HAP-1 (cell line): ENCODE results near the gene C20orf144.
"Not testable (repeated sequence)": the region's sequence is repeated elsewhere in the genome, so short reads cannot be mapped to it uniquely, and the experiment has no call there.

ENCODE experiments used
- DNase-seq, 2 experiments: peaks; one replicate each; pipeline ENCODE4 v3.0.0-alpha.2; 2016 to 2020; ENCODE audit warnings: low spot score in 2 of 2
- H3K27me3 ChIP-seq: fragments of 250-450 bp; sonication (Bioruptor Pico); 2 replicates; pipeline ENCODE4 v1.5.1; 2020; ENCODE audit warnings: low read depth, mild to moderate bottlenecking, moderate library complexity
- H3K36me3 ChIP-seq: fragments of 250-450 bp; sonication (Bioruptor Pico); replicated peaks from 2 replicates; pipeline ENCODE4 v1.5.1; 2020; ENCODE audit warnings: mild to moderate bottlenecking
- H3K4me1 ChIP-seq: fragments of 250-450 bp; sonication (Bioruptor Pico); 2 replicates; pipeline ENCODE4 v1.5.1; 2020; ENCODE audit warnings: mild to moderate bottlenecking
- H3K4me3 ChIP-seq: fragments of 250-450 bp; sonication (Bioruptor Pico); 2 replicates; pipeline ENCODE4 v1.5.1; 2020; ENCODE audit warnings: mild to moderate bottlenecking, moderate library complexity
- H3K9me3 ChIP-seq: fragments of 250-450 bp; sonication (Bioruptor Pico); 2 replicates; pipeline ENCODE4 v1.5.1; 2020; ENCODE audit warnings: mild to moderate bottlenecking, moderate library complexity
- in situ Hi-C: fragments of 300-500 bp; cut with MboI; formaldehyde crosslinking; loops from 3 replicates; pipeline ENCODE4 v1.14.3; 2020; ENCODE audit warnings: low sequenced_read_pairs, inconsistent platforms, mixed read lengths

Gene C20orf144

DNA sequence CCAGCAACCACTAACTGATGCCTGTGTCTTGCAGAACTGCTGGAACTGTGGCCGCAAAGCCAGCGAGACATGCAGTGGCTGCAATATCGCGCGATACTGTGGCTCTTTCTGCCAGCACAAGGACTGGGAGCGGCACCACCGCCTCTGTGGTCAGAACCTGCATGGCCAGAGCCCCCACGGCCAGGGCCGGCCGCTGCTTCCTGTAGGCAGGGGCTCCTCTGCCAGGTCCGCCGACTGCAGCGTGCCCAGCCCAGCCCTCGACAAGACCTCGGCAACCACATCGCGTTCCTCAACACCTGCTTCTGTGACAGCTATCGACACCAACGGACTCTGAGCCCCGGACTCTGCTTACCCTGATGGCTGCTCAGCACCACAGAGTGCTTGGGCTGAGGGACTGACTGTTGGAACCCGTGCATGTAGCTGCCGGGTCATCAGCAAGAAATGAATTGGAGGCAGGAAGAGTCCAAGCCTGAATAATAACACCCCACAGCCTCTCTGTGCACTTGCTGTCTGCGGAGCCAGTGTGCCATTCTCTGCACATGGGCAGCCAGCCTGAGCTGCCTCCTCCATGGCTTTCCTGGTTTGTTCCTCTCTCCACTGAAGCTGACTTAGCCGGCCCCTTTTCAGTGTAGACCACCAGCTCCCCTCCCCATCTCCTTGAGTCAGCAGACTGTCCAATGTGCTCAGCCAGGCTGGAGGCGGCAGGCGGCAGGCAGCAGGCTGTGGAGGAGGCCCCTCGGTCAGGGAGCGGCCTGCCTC is 17.6 kb upstream of the C20orf144 start:
- Histone ChIP-seq H3K36me3 (peaks cover 21% of the 10 kb centered on the region), H3K9me3 (no peaks in the 10 kb centered on the region), H3K4me1 (no peaks in the 10 kb centered on the region), H3K4me3 (no peak overlapping the region), H3K27me3 (no peaks in the 10 kb centered on the region)
- DNase-seq, result no peak
- in situ Hi-C loops, result no loop called here

DNA sequence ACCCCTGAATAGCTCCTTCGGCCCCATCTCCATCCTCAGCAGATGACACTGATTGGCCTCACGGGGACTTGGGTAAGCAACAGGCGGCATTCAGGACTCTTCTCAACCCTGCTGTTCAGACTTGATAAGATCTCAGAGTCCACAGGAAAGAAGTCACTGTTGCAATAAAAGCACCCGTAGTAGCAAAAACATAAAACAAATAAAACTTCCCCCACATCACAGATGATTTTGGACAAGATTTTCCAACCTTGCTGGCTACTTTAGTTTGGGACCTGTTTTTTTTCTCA is 17.1 kb upstream of the C20orf144 start:
- in situ Hi-C loops, result no loop called here
- H3K36me3 ChIP-seq, result peaks cover 18% of the 10 kb centered on the region
- no peaks in the 10 kb centered on the region for H3K4me1 ChIP-seq
- no peaks in the 10 kb centered on the region for H3K9me3 ChIP-seq
- no peak overlapping the region for H3K4me3 ChIP-seq
- H3K27me3 ChIP-seq, result no peaks in the 10 kb centered on the region
- no peak for DNase-seq

DNA sequence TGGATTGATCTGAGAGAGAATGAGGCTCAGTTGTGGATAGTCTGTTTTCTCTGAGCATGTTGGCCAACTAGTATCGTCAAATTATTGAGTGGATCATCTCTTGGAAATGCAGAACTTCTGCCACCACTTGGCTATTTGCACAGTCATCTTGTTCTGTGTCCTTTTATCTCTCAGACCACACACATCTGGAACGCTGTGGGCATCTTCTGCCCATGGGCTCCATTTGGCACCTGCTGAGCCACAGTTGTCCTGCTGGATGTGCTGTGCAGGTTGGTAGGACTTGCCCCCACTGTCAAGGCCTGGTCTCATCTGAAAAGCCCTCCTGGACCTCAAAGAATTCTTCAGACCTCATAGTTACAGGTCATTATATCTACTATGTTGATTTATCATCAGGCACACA is 16.7 kb upstream of the C20orf144 start:
- in situ Hi-C loops, result no loop called here
- Histone ChIP-seq H3K4me3 (no peak overlapping the region), H3K9me3 (no peaks in the 10 kb centered on the region), H3K4me1 (no peaks in the 10 kb centered on the region), H3K36me3 (peaks cover 15% of the 10 kb centered on the region), H3K27me3 (no peaks in the 10 kb centered on the region)
- no peak for DNase-seq

DNA sequence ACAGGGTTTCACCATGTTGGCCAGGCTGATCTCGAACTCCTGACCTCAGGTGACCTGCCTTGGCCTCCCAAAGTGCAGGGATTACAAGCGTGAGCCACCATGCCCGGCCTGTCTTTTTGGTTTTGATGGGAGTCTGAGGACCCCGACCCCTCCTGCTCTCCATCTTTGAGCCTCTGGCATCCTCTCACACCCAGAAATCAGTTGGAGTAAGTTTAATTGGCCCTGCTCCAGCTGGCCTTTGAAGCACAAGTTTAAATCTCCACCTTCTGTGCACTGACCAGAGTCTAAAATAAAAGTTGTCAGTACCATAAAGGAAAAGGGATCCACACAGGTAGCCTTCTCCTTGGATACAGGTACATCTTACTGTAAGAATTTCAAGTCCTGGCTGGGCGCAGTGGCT is 15.9 kb upstream of the C20orf144 start:
- Histone ChIP-seq H3K36me3 (peaks cover 15% of the 10 kb centered on the region), H3K4me1 (no peaks in the 10 kb centered on the region), H3K4me3 (no peak overlapping the region), H3K9me3 (no peaks in the 10 kb centered on the region), H3K27me3 (no peaks in the 10 kb centered on the region)
- in situ Hi-C loops, result no loop called here
- no peak for DNase-seq

DNA sequence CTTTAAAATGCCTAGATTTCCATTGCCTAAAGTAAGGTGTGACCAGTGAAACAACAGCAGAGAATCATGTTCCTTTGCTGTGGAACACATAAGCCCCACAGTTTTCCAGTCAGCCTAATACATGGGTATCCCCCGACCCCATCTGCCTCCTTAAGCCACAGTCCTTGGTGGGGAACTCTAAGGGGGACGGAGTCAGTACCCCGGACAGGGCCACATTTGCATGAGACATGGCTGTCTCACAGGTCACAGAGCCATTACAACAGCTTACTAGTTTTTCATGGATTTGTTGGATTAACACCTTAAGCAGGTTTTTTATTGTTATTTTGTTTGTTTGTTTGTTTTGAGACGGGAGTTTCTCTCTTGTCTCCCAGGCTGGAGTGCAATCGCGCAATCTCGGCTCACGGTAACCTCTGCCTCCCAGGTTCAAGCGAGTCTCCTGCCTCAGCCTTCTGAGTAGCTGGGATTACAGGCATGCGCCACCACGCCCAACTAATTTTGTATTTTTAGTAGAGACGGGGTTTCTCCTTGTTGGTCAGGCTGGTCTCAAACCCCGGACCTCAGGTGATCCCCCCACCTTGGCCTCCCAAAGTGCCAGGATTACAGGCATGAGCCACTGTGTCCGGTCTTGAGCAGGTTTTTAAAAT is 15.0 kb upstream of the C20orf144 start:
- not testable (repeated sequence) for DNase-seq

DNA sequence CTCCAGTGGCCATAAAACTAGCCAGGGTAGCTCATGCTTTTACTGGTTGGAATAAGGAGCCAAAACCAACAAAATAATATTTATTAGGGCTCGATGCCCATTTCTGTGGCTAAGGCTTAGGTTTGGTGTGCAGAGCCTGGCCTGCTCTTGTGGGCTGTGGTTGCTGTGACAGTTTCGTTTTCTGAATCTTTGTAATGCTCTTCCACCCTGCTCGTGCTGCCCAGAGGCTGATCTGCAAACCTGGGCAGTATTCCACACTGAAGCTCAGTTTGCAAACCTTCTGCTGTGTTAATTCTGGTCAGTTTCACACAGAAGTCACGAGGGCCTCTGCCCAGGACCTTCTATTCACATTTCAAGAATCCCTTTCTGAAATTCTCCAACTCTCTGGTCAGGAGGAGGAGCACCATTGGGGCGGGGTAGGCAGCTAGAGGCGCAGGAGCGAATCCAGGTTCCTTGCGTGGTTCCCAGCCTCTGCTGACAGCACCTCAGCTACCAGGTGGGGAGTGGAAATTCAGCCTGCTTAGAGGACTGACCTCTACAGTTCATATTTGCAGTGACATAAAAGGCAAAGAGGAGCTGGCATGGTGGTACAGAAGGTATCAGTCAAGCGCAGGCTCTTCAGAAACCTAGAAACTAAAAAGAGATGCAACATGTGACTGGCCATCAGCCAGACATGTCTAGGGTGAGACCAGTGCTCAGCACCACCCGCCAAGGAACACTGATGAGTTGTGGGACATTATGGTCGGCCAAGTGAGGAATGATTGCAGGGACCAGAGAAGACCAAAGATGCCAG is 14.3 kb upstream of the C20orf144 start:
- no peak for DNase-seq
- H3K4me1 ChIP-seq, result no peaks in the 10 kb centered on the region
- no peak overlapping the region for H3K4me3 ChIP-seq
- H3K27me3 ChIP-seq, result no peaks in the 10 kb centered on the region
- in situ Hi-C loops, result no loop called here
- no peaks in the 10 kb centered on the region for H3K9me3 ChIP-seq
- H3K36me3 ChIP-seq, result peaks cover 15% of the 10 kb centered on the region

More for the DNA sequence above, 15.0 kb upstream of the C20orf144 start:
- in situ Hi-C loops, H3K4me1 ChIP-seq, H3K27me3 ChIP-seq, H3K9me3 ChIP-seq, H3K4me3 ChIP-seq: not testable (repeated sequence)
- peaks cover 15% of the 10 kb centered on the region for H3K36me3 ChIP-seq

DNA sequence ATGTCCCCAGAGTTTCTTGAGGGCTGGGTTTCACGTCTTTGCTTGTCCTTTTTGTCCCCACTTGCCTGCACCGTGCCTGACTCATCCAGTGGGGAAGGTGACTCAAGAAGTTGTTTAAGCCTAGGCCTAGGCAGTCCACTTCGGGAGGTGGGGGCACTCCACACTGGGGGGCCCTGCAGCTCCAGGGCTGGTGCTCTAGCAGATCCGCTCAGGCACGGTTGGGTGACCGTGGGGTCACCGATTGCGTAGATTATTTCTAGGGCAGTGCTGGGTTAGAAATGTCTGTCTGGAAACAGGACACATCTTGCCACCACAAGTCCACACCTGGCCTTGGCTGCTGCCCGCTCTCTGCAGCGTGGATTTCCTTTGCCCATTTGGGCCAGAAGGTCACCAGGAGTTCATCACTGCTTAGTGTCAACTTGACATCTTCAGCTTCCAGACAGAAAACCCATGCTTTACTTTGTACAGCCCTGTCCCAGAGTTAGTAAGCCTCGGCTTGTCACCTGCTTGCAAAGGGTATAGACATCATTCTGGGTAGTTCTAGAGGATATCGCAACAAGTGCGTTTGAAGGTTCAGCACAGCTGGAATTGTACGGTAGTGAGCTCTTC is 13.6 kb upstream of the C20orf144 start:
- H3K4me1 ChIP-seq, result no peaks in the 10 kb centered on the region
- no peak for DNase-seq
- no peak overlapping the region for H3K4me3 ChIP-seq
- H3K36me3 ChIP-seq, result peaks cover 15% of the 10 kb centered on the region
- in situ Hi-C loops, result no loop called here
- H3K27me3 ChIP-seq, result no peaks in the 10 kb centered on the region
- H3K9me3 ChIP-seq, result no peaks in the 10 kb centered on the region

DNA sequence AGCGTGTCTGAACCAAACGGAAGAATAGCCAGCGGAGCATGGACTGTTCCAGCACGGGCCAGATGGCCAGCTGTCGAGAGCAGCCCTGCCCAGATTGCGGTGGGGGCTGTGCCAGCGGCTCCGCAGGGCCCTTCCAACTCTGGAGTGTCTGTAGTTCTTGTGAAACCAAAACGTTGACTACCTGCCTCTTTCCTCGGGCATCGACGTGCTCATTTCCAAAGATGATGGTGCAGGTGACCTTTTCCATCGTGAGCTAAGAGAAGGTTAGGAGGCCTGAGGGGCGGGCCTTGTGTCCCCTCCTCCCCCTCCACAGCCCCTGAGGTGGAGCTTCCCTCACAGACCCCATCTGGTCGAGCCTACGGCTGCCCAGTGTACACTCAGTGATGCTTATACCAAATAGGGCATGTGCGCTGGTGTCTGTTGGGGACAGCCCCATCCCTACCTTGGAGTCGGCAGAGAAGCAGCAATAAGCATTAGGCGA is 12.9 kb upstream of the C20orf144 start:
- H3K36me3 ChIP-seq, result peaks cover 15% of the 10 kb centered on the region
- no peaks in the 10 kb centered on the region for H3K4me1 ChIP-seq
- no peaks in the 10 kb centered on the region for H3K27me3 ChIP-seq
- in situ Hi-C loops, result no loop called here
- DNase-seq, result no peak
- H3K4me3 ChIP-seq, result no peak overlapping the region
- H3K9me3 ChIP-seq, result no peaks in the 10 kb centered on the region

DNA sequence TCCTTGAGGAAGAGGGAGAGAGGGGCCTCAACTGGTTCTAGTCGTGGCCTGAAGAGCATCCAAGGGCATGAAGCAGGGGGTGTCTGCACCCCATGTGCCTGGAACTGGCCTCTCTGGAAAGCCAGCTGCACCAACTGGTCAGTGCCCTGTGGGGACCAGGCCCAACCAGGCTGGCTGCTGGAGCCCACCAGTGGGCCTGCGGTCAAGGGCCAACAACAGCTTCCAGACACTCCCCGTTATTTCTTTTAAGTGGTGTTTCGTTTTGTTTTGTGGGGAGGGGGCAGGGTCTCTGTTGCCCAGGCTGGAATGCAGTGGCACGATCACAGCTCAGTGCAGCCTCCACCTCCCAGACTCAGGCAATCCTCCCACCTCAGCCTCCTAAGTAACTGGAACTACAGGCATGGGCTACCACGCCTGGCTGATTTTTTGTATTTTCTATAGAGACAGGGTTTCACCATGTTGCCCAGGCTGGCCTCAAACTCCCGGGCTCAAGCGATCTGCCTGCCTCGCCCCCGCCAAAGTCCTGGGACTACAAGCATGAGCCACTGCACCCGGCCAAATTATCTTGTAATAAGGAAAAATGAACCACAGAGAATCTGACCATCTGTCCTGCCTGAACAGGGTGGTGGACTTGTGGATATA is 11.9 kb upstream of the C20orf144 start:
- no peaks in the 10 kb centered on the region for H3K4me1 ChIP-seq
- H3K4me3 ChIP-seq, result no peak overlapping the region
- no peaks in the 10 kb centered on the region for H3K27me3 ChIP-seq
- no peak for DNase-seq
- H3K36me3 ChIP-seq, result peaks cover 6% of the 10 kb centered on the region
- H3K9me3 ChIP-seq, result no peaks in the 10 kb centered on the region
- in situ Hi-C loops, result loop anchor here (5.0 kb wide), 1 partner anchor 188 kb away; no protein-coding TSS in a partner anchor

DNA sequence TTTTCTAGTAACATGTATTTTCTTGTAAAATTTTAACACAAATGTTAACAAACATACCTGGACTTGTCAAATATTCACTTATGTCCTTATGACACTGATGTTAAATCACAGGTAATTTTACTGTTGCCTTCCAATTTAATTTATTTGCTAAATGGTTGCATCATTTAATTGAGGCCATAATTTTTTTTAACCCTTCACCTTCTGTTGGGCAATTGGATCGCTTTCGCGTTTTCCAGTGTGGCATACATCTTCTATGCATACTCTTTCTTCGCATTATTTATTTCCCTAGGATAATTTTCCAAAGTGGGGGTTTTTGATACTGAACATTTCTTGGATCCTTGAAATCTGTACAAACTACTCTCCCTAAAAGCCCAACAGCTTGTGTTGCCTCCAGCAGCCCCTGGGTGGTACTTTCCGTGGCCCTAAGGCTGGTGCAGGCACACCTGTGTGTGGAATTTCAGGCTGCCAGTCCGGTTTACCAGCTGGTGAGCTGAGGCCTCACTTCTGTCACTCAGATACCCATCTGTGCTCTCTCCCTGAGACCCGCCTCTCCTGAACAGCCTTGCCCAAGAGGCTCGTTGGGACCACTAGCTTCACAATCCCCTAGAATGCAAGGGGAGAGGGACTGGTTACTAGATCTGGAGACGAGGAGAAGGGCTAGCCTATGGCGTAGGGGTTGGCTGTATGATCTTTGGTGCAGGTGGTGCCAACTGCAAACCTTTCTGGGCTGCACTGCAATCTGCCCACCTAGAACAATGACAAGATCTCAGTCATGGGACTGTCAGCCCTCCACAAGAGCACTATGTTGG is 11.2 kb upstream of the C20orf144 start:
- in situ Hi-C loops, result loop anchor here (5.0 kb wide), 1 partner anchor 189 kb away; no protein-coding TSS in a partner anchor
- no peaks in the 10 kb centered on the region; the same call in 1 of the 2 replicates for H3K36me3 ChIP-seq
- no peak overlapping the region for H3K4me3 ChIP-seq
- no peaks in the 10 kb centered on the region for H3K9me3 ChIP-seq
- H3K4me1 ChIP-seq, result no peaks in the 10 kb centered on the region
- DNase-seq, result no peak
- no peaks in the 10 kb centered on the region for H3K27me3 ChIP-seq

DNA sequence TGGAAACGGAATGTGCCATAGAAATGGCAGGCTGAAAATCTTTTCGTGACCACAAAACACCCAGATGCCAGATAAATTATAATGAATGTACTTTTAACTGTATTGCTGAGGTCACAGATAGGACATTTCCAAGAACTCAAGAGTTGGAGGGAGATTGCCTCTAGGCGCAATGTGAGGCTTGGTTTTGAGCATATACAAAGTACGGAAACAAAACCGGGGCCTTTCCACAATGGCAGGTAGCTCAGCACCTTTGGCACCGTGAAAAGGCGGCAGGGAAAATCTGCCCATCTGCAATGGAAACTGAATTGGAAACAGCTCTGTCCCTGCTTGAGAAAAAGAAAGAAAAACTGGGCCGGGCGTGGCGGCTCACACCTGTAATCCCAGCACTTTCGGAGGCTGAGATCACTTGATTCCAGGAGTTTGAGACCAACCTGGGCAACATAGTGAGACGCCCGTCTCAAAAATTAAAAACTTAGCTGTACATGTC is 10.5 kb upstream of the C20orf144 start:
- Histone ChIP-seq H3K36me3 (no peaks in the 10 kb centered on the region), H3K9me3 (no peaks in the 10 kb centered on the region), H3K4me1 (no peaks in the 10 kb centered on the region), H3K27me3 (no peaks in the 10 kb centered on the region), H3K4me3 (no peak overlapping the region)
- in situ Hi-C loops, result loop anchor here (5.0 kb wide), 1 partner anchor 189 kb away; no protein-coding TSS in a partner anchor
- no peak for DNase-seq

DNA sequence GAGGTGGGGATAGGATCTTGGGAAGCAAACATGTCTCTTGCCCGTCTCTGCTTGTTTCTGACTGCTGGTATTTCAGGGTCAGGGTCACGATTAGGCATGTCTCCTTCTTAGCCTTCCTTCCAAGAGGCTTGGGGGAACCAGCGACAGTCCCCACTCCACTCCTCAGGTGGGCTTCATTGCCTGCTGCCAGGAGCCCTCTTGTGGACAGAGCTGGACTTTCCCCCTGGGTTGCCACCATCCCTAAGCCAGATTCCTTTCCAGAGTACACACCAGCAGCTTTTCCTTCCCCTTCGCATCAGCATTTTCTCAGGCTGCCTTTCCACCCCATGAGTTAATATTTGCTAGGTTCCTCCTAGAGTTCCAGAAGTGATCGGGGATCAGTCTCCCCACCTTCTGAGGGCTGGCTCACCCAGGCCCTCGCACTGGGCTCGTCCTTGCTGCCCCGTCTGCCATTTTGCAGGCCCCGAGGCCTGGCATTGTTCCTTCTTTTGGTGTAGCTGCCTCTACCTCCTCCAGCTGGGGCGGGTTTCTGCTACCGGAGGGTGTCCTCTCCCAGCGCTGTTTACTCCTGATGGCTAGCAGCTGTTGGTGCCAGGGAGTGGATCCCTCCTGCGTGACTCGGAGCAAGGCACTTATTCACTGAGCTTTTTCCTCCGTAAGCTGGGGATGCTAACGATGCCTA is 8.8 kb upstream of the C20orf144 start:
- DNase-seq, result peak; percentile 58 to 84
- Histone ChIP-seq H3K36me3 (peaks cover 10% of the 10 kb centered on the region), H3K27me3 (no peaks in the 10 kb centered on the region), H3K9me3 (no peaks in the 10 kb centered on the region), H3K4me1 (no peaks in the 10 kb centered on the region), H3K4me3 (no peak overlapping the region)
- in situ Hi-C loops, result loop anchor here (5.0 kb wide), 1 partner anchor 191 kb away; no protein-coding TSS in a partner anchor
